SU-DHL-6 (cell line): Measurements from ENCODE around the gene SLC37A3.

Experiments used
- H2AFZ ChIP-seq: fragments of 200-600 bp; sonication (generic); 2 replicates; pipeline ENCODE4 v1.6.1; 2014; ENCODE audit warnings: low read depth, mild to moderate bottlenecking, moderate library complexity, mixed read lengths, antibody characterized with exemption, low read length; ENCODE audit not compliant: severe bottlenecking
- H3F3A ChIP-seq: fragments of 200-600 bp; shearing (Covaris generic); 2 replicates; pipeline ENCODE4 v1.6.0; 2016; ENCODE audit warnings: antibody characterized with exemption, mild to moderate bottlenecking; ENCODE audit not compliant: insufficient read depth
- H3K27ac ChIP-seq: fragments of 200-600 bp; sonication (generic); 2 replicates; pipeline ENCODE4 v1.5.1; 2016; ENCODE audit warnings: low read depth, mild to moderate bottlenecking, low read length, moderate library complexity, mixed read lengths
- H3K27me3 ChIP-seq: fragments of 200-600 bp; sonication (generic), shearing (Covaris generic); 2 replicates; pipeline ENCODE4 v1.6.0; 2014; ENCODE audit warnings: mild to moderate bottlenecking, low read length
- H3K36me3 ChIP-seq: fragments of 200-600 bp; sonication (generic); 2 replicates; pipeline ENCODE4 v1.6.1; 2014; ENCODE audit warnings: mild to moderate bottlenecking, low read length, mixed read lengths
- H3K4me2 ChIP-seq: fragments of 300-600, 200-600 bp; shearing (Covaris generic), sonication (generic); 2 replicates; pipeline ENCODE4 v1.6.0; 2014; ENCODE audit warnings: low read length, low read depth, mild to moderate bottlenecking; ENCODE audit not compliant: poor library complexity, severe bottlenecking
- H3K4me3 ChIP-seq: fragments of 200-600 bp; sonication (generic); 2 replicates; pipeline ENCODE4 v1.5.1; 2014; ENCODE audit warnings: antibody characterized with exemption, low read length, mild to moderate bottlenecking, mixed read lengths; ENCODE audit not compliant: insufficient read depth, poor library complexity, severe bottlenecking
- H3K79me2 ChIP-seq: fragments of 200-600 bp; sonication (generic); 2 replicates; pipeline ENCODE4 v1.6.1; 2014; ENCODE audit warnings: mild to moderate bottlenecking, low read length, moderate library complexity; ENCODE audit not compliant: insufficient read depth
- H3K9ac ChIP-seq: fragments of 200-600 bp; sonication (generic); 2 replicates; pipeline ENCODE4 v1.7.0; 2014; ENCODE audit warnings: mild to moderate bottlenecking, low read length
- H3K9me2 ChIP-seq: fragments of 200-600 bp; sonication (generic); replicated peaks from 2 replicates; pipeline ENCODE4 v1.6.1; 2014; ENCODE audit warnings: low read length; ENCODE audit not compliant: insufficient read depth
- H3K9me3 ChIP-seq: fragments of 200-600 bp; sonication (generic); 2 replicates; pipeline ENCODE4 v1.6.1; 2014; ENCODE audit warnings: low read length, mixed read lengths; ENCODE audit not compliant: insufficient read depth
- H4K20me1 ChIP-seq: fragments of 200-600 bp; sonication (generic); 2 replicates; pipeline ENCODE4 v1.6.1; 2014; ENCODE audit warnings: low read depth, mild to moderate bottlenecking, antibody characterized with exemption, low read length, moderate library complexity, mixed read lengths
- EZH2phosphoT487 ChIP-seq: fragments of 200-600 bp; sonication (generic), shearing (Covaris generic); conservative IDR thresholded peaks from 2 replicates; pipeline ENCODE4 v1.6.1; 2018; ENCODE audit warnings: mild to moderate bottlenecking, antibody characterized with exemption, low read length, moderate library complexity, mixed read lengths
- TF ChIP-seq, protein P1 (sequence below): fragments of 200-600 bp; sonication (generic); IDR thresholded peaks from one replicate; pipeline ENCODE4 v1.5.1; 2017; ENCODE audit warnings: antibody characterized with exemption, mild to moderate bottlenecking, low read length, moderate library complexity; ENCODE audit not compliant: insufficient read depth, poor library complexity, severe bottlenecking

Gene SLC37A3

DNA sequence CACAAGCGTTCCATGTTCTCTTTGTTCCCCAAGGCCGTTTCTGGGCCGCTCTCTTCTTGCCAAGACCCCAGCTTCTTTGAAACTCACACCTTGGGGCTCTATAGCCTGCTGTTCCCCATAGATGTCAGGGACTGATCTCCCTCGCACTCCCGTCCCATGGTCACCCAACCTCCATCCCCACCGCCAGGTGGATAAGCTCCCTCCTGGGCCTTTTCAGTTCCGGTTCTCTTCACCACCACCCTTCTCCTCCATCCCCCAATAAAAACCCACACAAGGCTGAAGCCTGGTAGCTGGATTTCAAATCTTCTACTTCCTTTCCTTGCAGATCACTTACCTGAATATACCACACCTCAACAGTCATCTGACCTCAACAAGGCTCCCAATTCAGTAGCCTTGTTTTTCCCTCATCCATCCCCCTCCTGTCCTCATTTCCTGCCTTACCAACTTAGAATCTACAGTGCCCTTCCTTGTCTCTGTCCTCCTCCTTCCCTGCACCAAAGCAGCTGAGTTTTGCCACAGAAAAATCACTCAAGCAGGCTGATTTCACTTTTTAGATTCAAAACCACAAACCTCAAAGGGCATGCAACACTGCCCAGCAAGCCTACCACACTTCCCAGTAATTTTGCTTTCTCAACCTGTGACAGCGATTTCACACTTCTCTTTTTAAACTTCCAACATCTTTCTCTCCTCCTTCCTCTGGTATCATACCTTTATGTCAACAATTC lies 7.7 kb downstream of the SLC37A3 start:
- Histone ChIP-seq H3K4me3 (no peak overlapping the region), H3K27ac (no peak overlapping the region)

GRCh38 chr7:140390034-140390433 lies 8.3 kb downstream of the SLC37A3 start:
- no peaks in the 10 kb centered on the region for H3K27me3 ChIP-seq
- no peak overlapping the region for H3K4me3 ChIP-seq
- no peaks in the 10 kb centered on the region for H3K9me3 ChIP-seq
- no peaks in the 10 kb centered on the region for H3F3A ChIP-seq
- no peaks in the 10 kb centered on the region for H3K79me2 ChIP-seq
- no peaks in the 10 kb centered on the region for H3K9me2 ChIP-seq
- H3K9ac ChIP-seq, result no peak overlapping the region
- no peak overlapping the region for H3K4me2 ChIP-seq
- no peak for TF ChIP-seq EZH2phosphoT487
- TF ChIP-seq, protein P1, sequence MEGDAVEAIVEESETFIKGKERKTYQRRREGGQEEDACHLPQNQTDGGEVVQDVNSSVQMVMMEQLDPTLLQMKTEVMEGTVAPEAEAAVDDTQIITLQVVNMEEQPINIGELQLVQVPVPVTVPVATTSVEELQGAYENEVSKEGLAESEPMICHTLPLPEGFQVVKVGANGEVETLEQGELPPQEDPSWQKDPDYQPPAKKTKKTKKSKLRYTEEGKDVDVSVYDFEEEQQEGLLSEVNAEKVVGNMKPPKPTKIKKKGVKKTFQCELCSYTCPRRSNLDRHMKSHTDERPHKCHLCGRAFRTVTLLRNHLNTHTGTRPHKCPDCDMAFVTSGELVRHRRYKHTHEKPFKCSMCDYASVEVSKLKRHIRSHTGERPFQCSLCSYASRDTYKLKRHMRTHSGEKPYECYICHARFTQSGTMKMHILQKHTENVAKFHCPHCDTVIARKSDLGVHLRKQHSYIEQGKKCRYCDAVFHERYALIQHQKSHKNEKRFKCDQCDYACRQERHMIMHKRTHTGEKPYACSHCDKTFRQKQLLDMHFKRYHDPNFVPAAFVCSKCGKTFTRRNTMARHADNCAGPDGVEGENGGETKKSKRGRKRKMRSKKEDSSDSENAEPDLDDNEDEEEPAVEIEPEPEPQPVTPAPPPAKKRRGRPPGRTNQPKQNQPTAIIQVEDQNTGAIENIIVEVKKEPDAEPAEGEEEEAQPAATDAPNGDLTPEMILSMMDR, result no peak
- H4K20me1 ChIP-seq, result peaks cover 16% of the 10 kb centered on the region; the same call in 1 of the 2 replicates
- H2AFZ ChIP-seq, result no peak overlapping the region
- H3K27ac ChIP-seq, result no peak overlapping the region
- H3K36me3 ChIP-seq, result no peaks in the 10 kb centered on the region

More for the DNA sequence above, 7.7 kb downstream of the SLC37A3 start:
- Histone ChIP-seq H3K9ac (no peak overlapping the region), H4K20me1 (peaks cover 16% of the 10 kb centered on the region; the same call in 1 of the 2 replicates), H3K9me3 (no peaks in the 10 kb centered on the region), H3F3A (no peaks in the 10 kb centered on the region), H3K4me2 (no peak overlapping the region), H3K27me3 (no peaks in the 10 kb centered on the region), H3K36me3 (no peaks in the 10 kb centered on the region), H2AFZ (no peak overlapping the region), H3K79me2 (no peaks in the 10 kb centered on the region), H3K9me2 (no peaks in the 10 kb centered on the region)
- TF ChIP-seq, protein P1, result no peak
- TF ChIP-seq EZH2phosphoT487, result no peak

GRCh38 chr7:140389445-140389844 lies 8.9 kb downstream of the SLC37A3 start:
- H3K79me2 ChIP-seq, result no peaks in the 10 kb centered on the region
- H4K20me1 ChIP-seq, result peaks cover 16% of the 10 kb centered on the region; the same call in 1 of the 2 replicates
- H3K36me3 ChIP-seq, result no peaks in the 10 kb centered on the region

More at GRCh38 chr7:140389445-140389844, 8.9 kb downstream of the SLC37A3 start:
- Histone ChIP-seq H3F3A (no peaks in the 10 kb centered on the region), H2AFZ (no peak overlapping the region), H3K9me3 (no peaks in the 10 kb centered on the region), H3K9me2 (no peaks in the 10 kb centered on the region), H3K4me3 (no peak overlapping the region), H3K4me2 (no peak overlapping the region), H3K9ac (no peak overlapping the region), H3K27ac (no peak overlapping the region), H3K27me3 (no peaks in the 10 kb centered on the region)
- TF ChIP-seq EZH2phosphoT487, result no peak
- TF ChIP-seq, protein P1, result no peak
